ENCODE data around the gene TAF1C. TPM values are rescaled to one million over a fixed set of nuclear protein-coding genes. Genes with fewer than 3 reads are reported as not detected.

TAF1C gene
- total and polyA plus RNA-seq, 10 of the 15 experiments (the other 5 are each of a cell fraction or from before 2014, with no cell fraction given) = 0.98 to 40.1 (median 15.4) TPM

GRCh38 chr16:84234321-84235241 is 47.7 kb upstream of the TAF1C start:
- no peaks in the 10 kb centered on the region for H3K4me1 ChIP-seq (ENCODE audit: control insufficient read depth, insufficient read depth, low read length)
- no peak overlapping the region for H3K4me2 ChIP-seq (ENCODE audit: control insufficient read depth, insufficient read depth)
- H3K79me2 ChIP-seq (ENCODE audit: control insufficient read depth, insufficient read depth, low read length) = no peaks in the 10 kb centered on the region
- FAIRE-seq (no peak), DNase-seq (ENCODE audit: low read depth, low spot score) (no peak), ATAC-seq (no peak)
- intact Hi-C loops (cut with micrococcal nuclease; ENCODE audit: unreplicated experiment) (no loop called here), in situ Hi-C loops (cut with MboI) (no loop called here)
- peaks cover 0 to 4% of the 10 kb centered on the region in 2 experiments; a peak in 2 of 4 replicates for H3K27me3 ChIP-seq (replicated peaks in 1 of 2; ENCODE audit: control insufficient read depth in 2 of 2, insufficient read depth in 2 of 2, low read length in 1 of 2)
- no peak overlapping the region for H3K4me3 ChIP-seq
- ChIA-PET CTCF (interaction anchor here (1.0 kb wide), 1 partner anchor 8 kb away, joined by 3 read pairs; no protein-coding TSS in a partner anchor), RAD21 (ENCODE audit: unreplicated experiment) (no interaction called here), POLR2A (no interaction called here), SMC1A (ENCODE audit: uncharacterized antibody, unreplicated experiment) (no interaction called here)
- H4K20me1 ChIP-seq (ENCODE audit: control insufficient read depth, insufficient read depth) = no peaks in the 10 kb centered on the region
- no peaks in the 10 kb centered on the region for H3K36me3 ChIP-seq (ENCODE audit: control insufficient read depth in 2 of 2, insufficient read depth in 2 of 2, low read length in 1 of 2)
- no peaks in the 10 kb centered on the region for H3K9me3 ChIP-seq (replicated peaks; ENCODE audit: control insufficient read depth, insufficient read depth, low read length)
- no TSS peak for BruUV-seq (replicated peaks)
- no peak overlapping the region for H3K9ac ChIP-seq (ENCODE audit: control insufficient read depth, insufficient read depth, low read length)
- no peak overlapping the region for H2AFZ ChIP-seq (ENCODE audit: control insufficient read depth, low read depth, low read length)
- no peak overlapping the region for H3K27ac ChIP-seq (ENCODE audit: control insufficient read depth, insufficient read depth)
- 33% methylated on average over 21 of the region's 21 CpGs for WGBS (ENCODE audit: insufficient coverage, insufficient replicate concordance, low lambda C conversion rate, missing lambda C conversion rate)
- TF ChIP-seq JUND (IDR thresholded peaks at IDR 0.05; ENCODE audit: low read depth, low read length) = no peak
- TF ChIP-seq IKZF1 (conservative IDR thresholded peaks at IDR 0.05) = no peak
- TF ChIP-seq RELB (IDR thresholded peaks at IDR 0.05; ENCODE audit: low read depth) = no peak
- TF ChIP-seq KAT2A (conservative IDR thresholded peaks at IDR 0.05; ENCODE audit: control insufficient read depth, low read depth, low read length) = no peak
- TF ChIP-seq NR2C2 (IDR thresholded peaks at IDR 0.05; ENCODE audit: borderline replicate concordance, control insufficient read depth, insufficient read length, low read depth) = no peak
